Breast epithelium (tissue), 3 donors: ENCODE data around the gene SPEM2.

Experiments used
- CTCF ChIP-seq, 3 donors: fragments of 450-650 bp; IDR thresholded peaks; one replicate each; pipeline ENCODE4 v1.5.1; 2016 to 2017; ENCODE audit warnings: antibody characterized with exemption in 3 of 3, mild to moderate bottlenecking in 3 of 3, moderate library complexity in 3 of 3
- POLR2A ChIP-seq: fragments of 450-650 bp; IDR thresholded peaks from one replicate; pipeline ENCODE4 v1.6.1; 2016; ENCODE audit warnings: antibody characterized with exemption, mild to moderate bottlenecking, moderate library complexity

DNA sequence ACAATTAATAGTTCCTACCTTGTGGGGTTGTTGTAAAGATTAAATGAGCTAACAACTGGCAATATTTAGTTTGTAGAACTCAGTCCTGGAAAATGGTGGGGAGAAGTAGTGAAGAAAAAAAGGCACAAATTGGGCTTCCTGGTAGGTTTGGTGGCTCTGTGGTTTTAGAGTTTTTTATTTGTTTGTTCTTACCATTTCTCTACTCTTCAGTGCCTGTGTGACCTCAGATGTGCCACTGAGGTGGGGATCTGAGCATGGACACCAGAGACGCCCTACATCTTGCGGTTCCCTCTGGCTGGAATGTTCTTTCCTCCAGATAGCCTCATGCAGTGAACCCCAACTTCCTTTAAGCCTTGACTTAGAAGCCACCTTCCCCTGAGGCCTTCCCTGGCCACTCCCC lies 46.3 kb downstream of the SPEM2 start:
- TF ChIP-seq CTCF (IDR thresholded peaks at IDR 0.05), result no peak
- no peak for TF ChIP-seq POLR2A
